Stimulated activated CD4-positive, alpha-beta T cell treated with anti-CD3 and anti-CD28 coated beads, Interleukin-1b, Interleukin-23, amount 100 ng/mL, for 24 hours (primary cell): ENCODE measurements around the gene CTSE.
"Not testable (repeated sequence)": the region's sequence is repeated elsewhere in the genome, so short reads cannot be mapped to it uniquely, and the experiment has no call there.

Source experiments
- DNase-seq, 4 experiments: peaks; one replicate each; pipeline ENCODE4 v3.0.0-alpha.2; 2020; ENCODE audit warnings: low read depth in 4 of 4, low spot score in 1 of 4

Gene CTSE

DNA sequence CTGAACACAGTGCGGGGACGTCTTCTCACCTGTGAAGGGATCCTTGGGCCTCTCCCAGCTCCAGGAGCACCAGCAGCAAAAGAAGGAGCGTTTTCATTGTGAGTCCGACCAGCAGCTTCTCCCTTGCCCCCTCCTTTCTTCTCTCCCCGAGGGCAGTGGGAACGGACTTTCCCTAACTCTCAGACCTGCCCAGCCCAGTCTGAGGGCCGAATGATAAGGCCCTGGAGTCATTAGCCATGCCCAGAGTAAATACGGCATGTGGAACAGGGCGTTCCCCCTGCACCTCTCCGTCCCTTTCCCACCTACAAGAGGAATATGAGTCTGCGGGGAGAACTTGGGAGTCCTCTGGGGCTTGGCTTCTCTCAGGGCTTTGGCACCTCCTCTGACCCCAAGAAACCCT lies at the start of gene CTSE:
CTSE (minus strand) TSS at position 201 of the 400 bp plus-strand sequence; CDS start at position 97, 104 bp downstream.
- DNase-seq = no peak

DNA sequence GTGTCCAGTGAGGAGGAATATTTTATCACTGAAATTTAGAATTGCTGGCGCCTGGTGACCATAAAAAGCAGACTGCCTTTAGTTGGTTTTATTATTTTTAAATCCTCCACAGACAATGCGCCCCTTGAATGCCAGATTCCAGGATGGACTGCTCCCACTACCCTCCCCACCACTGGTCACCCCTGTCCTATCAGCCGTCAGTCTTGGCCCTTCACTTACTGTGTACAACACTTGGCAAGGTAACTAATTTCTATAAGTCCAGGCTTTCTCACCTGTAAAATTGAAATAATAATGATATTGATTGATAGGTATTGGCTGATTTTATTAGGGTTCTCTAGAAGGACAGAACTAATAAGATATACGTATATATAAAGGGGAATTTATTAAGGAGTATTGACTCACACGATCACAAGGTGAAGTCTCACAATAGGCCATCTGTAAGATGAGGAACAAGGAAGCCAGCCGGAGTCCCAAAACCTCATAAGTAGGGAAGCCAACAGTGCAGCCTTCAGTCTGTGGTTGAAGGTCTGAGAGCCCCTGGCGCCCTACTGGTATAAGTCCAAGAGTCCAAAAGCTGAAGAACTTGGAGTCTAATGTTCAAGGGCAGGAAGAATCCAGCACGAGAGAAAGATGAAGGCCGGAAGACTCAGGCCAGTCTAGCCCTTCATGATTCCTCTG lies 47.1 kb upstream of the CTSE start:
- DNase-seq = no peak

DNA sequence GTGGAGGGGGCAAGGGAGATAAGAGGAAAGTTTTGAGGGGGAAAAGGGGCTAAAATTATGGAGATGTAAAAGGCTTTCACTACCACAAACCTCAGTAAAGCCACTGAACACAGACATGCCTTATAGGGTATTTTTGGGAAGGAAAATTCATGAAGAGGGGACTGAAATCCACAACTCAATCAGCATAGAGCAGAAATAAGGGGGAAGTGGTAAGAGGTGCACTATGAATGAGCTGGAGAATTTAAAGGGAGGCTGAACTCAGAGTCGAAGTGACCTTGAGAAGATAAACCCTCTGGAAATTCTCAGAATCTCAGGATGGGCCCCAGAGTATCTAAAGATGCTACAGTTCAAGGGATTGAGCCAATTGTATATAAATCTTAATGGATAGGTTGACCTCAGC lies 44.6 kb upstream of the CTSE start:
- no peak for DNase-seq

DNA sequence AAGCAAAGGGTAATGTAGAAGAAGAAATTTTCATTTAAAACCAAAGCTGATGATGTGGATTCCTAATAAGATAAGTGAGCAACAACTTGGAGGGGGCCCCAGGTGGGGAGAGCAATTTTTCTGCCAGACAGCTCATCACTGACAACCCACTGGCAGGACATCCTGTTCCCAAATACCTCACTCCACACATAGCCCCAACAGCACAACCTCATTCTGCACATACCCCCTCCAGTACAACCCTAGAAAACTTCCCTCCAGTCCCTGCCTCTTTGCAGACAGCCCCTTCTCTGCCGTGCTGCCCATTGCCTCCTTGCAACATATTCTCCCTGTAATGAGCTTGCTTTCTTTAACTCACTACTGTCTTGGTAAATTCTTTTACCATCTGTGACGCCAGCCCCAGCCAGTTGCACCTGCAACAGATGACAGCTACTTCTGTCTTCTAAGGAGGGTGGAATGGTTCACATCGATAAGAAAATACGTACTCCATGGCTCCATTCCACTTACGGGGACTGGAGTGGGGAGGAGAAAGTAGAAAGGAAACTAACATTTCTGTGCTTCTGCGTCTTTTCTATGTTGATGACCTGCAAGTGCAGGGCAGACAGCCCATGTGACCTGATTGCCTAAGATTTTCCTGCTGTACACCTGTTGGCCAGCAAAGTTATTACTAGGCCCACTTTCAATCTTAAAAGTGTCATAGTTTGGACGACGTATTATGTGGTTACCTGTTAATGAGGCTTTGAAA lies 44.0 kb upstream of the CTSE start:
- no peak for DNase-seq

DNA sequence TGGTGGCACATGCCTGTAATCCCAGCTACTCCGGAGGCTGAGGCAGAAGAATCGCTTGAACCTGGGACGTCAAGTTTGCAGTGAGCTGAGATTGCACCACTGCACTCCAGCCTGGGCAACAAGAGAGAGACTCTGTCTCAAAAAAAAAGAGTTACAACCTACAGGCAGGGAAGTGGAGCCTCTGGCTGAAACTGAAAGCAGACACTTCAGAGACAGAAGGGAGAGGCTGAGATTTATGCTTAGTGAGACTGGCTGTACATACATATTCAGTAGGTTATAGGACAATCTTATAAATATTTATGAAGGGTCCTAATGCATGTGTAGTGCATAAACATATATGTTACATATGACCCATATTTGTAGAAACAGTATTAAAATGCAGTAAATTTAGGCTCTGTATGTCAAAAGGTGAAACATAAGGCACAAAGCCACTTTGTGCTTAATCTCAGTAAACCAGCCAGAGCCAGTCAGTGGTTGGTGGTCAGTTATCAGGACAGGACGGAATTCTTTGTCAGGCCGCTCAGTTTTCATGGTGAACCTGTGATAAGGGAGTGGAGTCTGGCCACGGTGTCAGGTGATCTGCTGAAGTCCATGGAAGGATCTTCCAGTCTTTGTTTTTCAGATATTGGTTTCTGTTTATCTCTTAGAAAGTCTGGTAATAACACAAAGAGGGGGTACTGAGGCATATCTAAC lies 42.9 kb upstream of the CTSE start:
- DNase-seq = no peak

DNA sequence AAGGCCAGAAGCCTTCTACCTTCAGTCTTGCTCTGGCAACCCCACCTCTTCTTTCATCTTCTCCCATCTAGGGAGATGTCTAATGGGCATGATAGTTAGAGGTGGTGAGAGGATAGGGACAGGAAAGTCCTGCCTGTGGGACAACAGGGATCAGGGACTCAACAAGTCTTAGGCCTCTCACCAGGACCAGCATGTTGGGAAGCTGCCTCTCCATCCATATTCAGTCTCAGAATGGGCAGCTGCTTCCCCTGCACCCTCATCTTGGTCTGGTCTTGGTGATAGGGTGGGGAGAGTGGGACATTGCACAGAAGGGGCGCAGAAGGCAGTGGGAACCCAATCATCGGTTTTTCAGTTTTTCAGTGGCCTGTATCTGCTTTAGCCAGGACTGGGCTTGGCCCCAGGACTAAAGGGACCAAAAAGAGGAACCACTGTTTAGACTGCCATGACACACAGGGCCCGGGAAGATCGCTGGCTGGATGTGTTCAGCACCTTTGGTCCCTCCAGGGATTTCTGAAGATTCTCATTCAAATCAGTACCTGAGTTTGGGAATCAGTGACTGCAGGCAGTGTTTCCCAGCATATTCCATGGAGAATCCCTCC lies 42.0 kb upstream of the CTSE start:
- no peak for DNase-seq

DNA sequence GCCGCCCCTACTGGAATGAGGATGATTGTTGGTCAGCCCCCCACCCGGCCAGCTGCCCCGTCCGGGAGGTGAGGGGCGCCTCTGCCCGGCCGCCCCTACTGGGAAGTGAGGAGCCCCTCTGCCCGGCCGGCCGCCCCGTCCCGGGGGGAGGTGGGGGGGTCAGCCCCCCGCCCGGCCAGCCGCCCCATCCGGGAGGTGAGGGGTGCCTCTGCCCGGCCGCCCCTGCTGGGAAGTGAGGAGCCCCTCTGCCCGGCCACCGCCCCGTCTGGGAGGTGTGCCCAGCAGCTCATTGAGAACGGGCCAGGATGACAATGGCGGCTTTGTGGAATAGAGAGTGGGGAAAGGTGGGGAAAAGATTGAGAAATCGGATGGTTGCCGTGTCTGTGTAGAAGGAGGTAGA lies 40.8 kb upstream of the CTSE start:
- not testable (repeated sequence) for DNase-seq

DNA sequence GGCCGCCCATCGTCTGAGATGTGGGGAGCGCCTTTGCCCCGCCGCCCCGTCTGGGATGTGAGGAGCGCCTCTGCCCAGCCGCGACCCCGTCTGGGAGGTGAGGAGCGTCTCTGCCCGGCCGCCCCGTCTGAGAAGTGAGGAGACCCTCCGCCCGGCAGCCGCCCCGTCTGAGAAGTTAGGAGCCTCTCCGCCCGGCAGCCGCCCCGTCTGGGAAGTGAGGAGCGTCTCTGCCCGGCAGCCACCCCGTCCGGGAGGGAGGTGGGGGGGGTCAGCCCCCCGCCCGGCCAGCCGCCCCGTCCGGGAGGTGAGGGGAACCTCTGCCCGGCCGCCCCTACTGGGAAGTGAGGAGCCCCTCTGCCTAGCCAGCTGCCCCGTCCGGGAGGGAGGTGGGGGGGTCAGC lies 40.3 kb upstream of the CTSE start:
- DNase-seq = not testable (repeated sequence)

DNA sequence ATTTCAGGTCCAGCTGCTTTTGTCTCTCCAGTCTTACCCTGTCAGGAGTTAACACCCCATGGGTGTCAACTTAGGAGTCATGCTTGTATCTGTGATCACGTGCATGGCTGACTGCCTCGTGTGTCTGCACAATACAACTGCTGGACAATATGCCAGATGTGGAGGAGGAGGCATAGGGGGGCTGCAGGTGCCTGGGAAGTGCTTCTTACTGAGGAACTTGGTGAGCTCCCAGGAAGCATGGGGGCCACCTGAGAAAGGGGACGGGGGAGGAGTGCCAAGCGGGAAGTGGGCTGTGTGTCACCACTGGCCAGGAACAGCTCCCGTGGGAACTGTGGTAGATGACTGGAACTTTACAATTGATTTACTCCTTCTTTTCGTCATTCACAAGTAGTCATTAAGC lies 38.8 kb upstream of the CTSE start:
- DNase-seq = no peak

DNA sequence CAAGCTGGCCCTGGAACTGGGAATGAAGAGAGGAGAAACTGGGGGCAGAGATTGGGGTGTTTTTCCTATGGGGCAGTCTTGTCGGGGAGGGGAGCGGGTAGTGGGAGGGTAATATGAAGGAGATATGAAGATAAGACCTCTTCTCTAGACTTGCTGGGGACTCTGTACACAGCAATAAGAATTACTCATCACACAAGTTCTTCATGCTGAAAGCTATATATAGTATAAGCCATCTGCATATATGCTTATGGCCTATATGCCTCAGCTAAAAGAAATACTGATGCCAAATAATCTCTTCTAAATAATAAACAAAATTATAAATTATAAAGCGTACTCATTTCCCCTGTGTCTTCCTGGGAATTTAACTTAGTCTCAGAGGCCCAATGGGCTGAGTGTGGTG lies 37.1 kb upstream of the CTSE start:
- DNase-seq = no peak

DNA sequence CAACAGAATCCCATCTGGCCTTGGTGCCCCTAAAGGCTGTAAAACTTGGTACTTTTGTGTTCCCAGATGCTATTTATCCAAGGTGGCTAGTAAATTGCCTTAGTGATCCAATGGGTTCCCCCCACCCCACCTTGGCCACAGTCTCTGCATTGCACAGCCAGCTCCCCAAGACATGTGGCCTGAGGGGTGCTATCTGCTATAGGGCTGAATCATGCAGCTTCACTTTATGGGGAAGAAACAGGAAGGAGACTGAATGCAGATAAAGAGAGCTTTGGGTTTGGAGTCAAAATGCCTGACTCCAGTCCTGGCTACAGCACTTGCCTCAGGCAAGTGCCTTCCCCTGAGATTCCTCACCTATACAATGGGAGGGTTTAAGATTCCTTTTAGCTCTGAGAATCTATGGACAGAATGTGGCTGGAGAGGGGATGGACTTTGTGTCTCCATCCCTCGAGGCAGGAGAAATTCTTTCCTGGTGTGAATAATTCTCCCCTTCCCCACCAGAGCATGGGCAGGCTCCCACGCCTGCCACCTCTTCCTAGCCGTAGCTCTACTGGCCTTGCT lies 35.7 kb upstream of the CTSE start:
- no peak for DNase-seq

DNA sequence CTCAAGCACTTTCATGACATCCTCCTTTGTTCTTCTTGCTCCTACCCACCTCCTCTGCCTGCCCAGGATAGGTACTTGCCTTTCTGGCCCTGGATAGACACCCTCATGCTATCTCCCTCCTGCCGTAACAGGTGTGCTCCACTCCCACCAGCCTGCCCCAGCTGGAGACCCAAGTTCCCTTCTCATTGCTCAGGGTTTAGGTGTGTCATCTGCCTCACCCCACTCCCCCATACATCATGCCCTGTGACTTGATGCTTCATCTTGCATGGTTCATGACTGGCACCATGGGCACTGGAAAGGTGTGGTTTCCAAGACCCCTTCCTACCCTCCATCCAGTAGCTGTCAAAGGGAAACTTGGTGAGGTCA lies 35.2 kb upstream of the CTSE start:
- no peak for DNase-seq

DNA sequence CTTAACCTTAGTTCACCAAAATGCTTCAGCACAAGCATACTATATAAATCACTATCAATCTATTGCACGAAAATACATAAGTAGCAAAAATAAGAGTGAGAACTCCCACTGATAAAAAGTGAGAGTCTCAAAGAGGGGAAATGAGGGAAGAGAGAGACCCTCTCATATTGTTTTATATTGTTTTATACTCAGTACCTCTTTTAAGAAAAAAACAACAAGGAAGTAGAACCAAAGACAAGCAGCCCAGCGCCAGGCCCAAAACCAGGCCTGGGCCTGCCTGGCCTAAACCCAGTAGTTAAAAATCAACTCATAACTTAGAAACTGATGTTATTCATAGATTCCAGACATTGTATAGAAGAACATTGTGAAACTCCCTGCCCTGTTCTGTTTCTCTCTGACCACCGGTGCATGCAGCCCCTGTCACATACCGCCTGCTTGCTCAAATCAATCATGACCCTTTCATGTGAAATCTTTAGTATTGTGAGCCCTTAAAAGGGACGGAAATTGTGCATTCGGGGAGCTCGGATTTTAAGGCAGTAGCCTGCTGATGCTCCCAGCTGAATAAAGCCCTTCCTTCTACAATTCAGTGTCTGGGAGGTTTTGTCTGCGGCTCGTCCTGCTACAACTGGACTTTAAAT lies 34.7 kb upstream of the CTSE start:
- DNase-seq = not testable (repeated sequence)

DNA sequence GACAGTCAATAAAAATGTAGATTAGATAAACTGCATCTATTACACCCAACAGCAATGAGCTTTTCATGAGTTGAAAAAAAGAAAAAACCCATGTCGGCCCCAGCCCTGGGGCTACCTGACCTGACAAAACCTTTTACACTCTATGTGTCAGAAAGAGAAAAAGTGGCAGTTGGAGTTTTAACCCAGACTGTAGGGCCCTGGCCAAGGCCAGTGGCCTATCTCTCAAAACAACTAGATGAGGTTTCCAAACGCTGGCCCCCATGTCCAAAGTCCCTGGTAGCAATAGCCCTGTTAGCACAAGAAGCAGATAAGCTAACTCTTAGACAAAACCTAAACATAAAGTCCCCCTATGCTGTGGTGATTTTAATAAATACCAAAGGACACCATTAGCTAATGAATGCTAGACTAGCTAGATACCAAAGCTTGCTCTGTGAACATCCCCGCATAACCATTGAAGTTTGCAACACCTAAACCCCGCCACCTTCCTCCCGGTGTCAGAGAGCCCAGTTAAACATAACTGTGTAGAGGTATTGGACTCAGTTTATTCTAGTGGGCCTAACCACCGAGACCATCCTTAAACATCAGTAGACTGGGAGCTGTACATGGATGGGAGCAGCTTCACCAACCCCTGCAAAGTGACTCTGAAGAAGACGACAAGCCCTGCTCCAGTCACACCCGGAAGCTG lies 32.1 kb upstream of the CTSE start:
- DNase-seq = not testable (repeated sequence)

DNA sequence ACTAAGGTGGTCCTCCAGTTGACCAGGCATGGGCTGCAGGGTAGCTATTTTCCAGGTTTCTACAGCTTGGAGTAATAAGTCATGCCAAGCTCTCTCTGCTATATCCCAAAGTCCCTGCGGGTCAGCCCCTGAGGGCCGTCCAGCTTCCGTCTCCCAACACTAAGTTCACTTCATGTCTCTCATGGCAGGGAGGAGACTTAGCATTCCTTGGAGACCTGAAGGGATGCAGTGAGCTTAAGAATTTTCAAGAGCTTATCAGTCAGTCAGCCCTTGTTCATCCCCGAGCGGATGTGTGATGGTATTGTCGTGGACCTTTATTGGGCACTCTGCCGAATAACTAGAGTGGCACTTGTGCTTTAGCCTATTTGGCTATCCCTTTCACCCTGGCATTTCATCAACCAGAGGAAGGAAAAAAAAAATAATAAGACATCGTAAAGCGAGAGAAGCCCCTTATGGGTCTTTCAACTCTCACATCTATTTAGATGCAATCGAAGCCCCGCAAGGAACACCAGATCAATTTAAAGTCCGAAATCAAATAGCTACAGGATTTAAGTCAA lies 31.5 kb upstream of the CTSE start:
- not testable (repeated sequence) for DNase-seq

DNA sequence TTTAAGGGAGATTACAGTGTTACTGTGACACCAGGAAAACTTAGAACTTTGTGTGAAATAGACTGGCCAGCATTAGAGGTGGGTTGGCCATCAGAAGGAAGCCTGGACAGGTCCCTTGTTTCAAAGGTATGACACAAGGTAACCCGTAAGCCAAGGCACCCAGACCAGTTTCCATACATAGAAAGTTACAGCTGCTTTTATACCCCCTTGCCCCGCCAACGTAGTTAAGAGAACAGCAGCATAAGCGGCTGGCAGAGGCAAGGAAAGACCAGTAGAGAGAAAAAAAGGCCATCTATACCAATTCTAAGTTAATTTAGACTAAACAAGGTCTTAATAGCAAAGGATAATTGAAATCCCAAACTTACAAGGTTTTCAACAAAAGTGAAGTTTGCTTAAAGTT lies 29.9 kb upstream of the CTSE start:
- not testable (repeated sequence) for DNase-seq

DNA sequence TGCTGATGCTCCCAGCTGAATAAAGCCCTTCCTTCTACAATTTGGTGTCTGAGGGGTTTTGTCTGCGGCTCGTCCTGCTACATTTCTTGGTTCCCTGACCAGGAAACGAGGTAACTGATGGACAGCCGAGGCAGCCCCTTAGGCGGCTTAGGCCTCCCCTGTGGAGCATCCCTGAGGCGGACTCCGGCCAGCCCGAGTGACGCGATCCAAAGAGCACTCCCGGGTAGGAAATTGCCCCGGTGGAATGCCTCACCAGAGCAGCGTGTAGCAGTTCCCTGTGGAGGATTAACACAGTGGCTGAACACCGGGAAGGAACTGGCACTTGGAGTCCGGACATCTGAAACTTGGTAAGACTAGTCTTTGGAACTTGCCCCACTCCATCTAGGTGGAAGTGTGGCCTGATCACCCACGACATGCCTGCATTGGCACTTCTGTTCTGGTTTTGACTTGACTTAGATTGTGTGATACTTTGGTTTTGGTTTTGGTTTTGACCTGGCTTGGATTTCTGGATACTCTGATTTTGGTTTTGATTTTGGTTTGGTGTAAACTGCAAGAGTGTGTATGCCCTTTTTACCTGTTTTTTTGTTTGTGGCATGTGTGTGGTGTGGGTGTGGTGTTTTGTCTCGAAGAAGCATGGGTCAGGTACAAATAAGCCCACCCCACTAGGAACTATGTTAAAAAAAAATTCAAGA lies 29.4 kb upstream of the CTSE start, which contains the start of gene RHEX:
RHEX (plus strand) TSS at position 255 of the 692 bp plus-strand sequence. CDS start 44,656 bp downstream, outside the sequence.
- not testable (repeated sequence) for DNase-seq

DNA sequence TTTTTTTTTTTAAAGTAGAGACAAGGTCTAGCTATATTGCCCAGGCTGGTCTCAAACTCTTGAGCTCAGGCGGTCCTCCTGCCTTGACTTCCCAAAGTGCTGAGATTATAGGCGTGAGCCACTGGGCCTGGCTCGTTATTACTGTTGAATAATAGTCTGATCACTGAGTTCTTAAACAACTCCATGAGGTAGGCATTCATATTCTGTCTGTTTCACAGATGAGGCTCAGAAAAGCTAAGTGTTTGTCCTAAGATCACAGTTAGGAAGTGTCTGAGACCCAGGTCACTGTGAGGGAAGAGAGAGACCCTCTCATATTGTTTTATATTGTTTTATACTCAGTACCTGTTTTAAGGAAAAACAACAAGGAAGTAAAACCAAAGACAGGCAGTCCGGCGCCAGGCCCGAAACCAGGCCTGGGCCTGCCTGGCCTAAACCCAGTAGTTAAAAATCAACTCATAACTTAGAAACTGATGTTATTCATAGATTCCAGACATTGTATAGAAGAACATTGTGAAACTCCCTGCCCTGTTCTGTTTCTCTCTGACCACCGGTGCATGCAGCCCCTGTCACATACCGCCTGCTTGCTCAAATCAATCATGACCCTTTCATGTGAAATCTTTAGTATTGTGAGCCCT lies 28.7 kb upstream of the CTSE start:
- DNase-seq = not testable (repeated sequence)
